CD4-positive, alpha-beta T cell treated with Interleukin-15 for 1 hour (primary cell): Measurements from ENCODE around the gene PNPLA3.

Experiments
- DNase-seq: peaks from one replicate; pipeline ENCODE4 v3.0.0-alpha.2; 2020

PNPLA3 gene

GRCh38 chr22:43923631-43924464 lies at the start of gene PNPLA3:
Gene PNPLA3, plus strand, starts transcription at chr22:43923805. Its CDS starts 107 bp downstream, at chr22:43923912.
- peak; percentile 69 for DNase-seq

- no peak for DNase-seq
Measured at GRCh38 chr22:43876866-43877509, 46.6 kb upstream of the PNPLA3 start.

- DNase-seq, result no peak
Measured at GRCh38 chr22:43878079-43878795, 45.4 kb upstream of the PNPLA3 start.

- no peak for DNase-seq
Measured at GRCh38 chr22:43878831-43879550, 44.6 kb upstream of the PNPLA3 start.

GRCh38 chr22:43879901-43880540 lies 43.6 kb upstream of the PNPLA3 start:
- DNase-seq, result no peak

GRCh38 chr22:43880541-43880991 lies 43.0 kb upstream of the PNPLA3 start:
- DNase-seq, result no peak

- peak; percentile 13 for DNase-seq
Measured at GRCh38 chr22:43881091-43882061, 42.2 kb upstream of the PNPLA3 start.

- no peak for DNase-seq
Measured at GRCh38 chr22:43882122-43882767, 41.4 kb upstream of the PNPLA3 start.

- DNase-seq, result no peak
Measured at GRCh38 chr22:43883012-43883661, 40.5 kb upstream of the PNPLA3 start.

- no peak for DNase-seq
Measured at GRCh38 chr22:43883719-43884415, 39.7 kb upstream of the PNPLA3 start.

- no peak for DNase-seq
Measured at GRCh38 chr22:43884600-43885318, 38.8 kb upstream of the PNPLA3 start.

- DNase-seq, result no peak
Measured at GRCh38 chr22:43885319-43885671, 38.3 kb upstream of the PNPLA3 start.

GRCh38 chr22:43885786-43886185 lies 37.8 kb upstream of the PNPLA3 start:
- no peak for DNase-seq

- no peak for DNase-seq
Measured at GRCh38 chr22:43886231-43886630, 37.4 kb upstream of the PNPLA3 start.

GRCh38 chr22:43887391-43887790 lies 36.2 kb upstream of the PNPLA3 start:
- DNase-seq, result peak; percentile 11

- DNase-seq, result no peak
Measured at GRCh38 chr22:43888740-43889139, 34.9 kb upstream of the PNPLA3 start.

- DNase-seq, result peak; percentile 1
Measured at GRCh38 chr22:43889201-43889859, 34.3 kb upstream of the PNPLA3 start.

GRCh38 chr22:43889860-43890253 lies 33.7 kb upstream of the PNPLA3 start:
- peak; percentile 6 for DNase-seq
